Peyer's patch (tissue), 4 donors: ENCODE data around the gene NEDD4L. TPM values are rescaled to one million over a fixed set of nuclear protein-coding genes. Genes with fewer than 3 reads are reported as not detected.
A peak's percentile ranks its signal among the peaks of the same experiment; 100 is the strongest.

Source experiments
- DNase-seq, 3 donors: peaks; one replicate each; pipeline ENCODE4 v3.0.0-alpha.2; 2017 to 2019
- H3K27ac ChIP-seq, 4 donors: fragments of 200-600 bp; sonication (generic); one replicate each; pipeline ENCODE4 v1.5.1; 2016 to 2019
- H3K27me3 ChIP-seq, 2 donors: fragments of 200-600 bp; sonication (generic); one replicate each; pipeline ENCODE4 v1.5.1; 2019
- H3K36me3 ChIP-seq, 3 donors: fragments of 200-600 bp; sonication (generic); one replicate each; pipeline ENCODE4 v1.5.1; 2016 to 2019
- H3K4me1 ChIP-seq, 4 donors: fragments of 200-600 bp; sonication (generic); one replicate each; pipeline ENCODE4 v1.5.1; 2016 to 2019
- H3K4me3 ChIP-seq, 4 donors: fragments of 200-600 bp; sonication (generic); 1 replicate in 3 of 4; 2 replicates in 1 of 4; pipeline ENCODE4 v1.5.1; 2016 to 2019; ENCODE audit warnings: mild to moderate bottlenecking in 1 of 4
- H3K9me3 ChIP-seq, 4 donors: fragments of 200-600 bp; sonication (generic); one replicate each; pipeline ENCODE4 v1.5.1; 2016 to 2019; ENCODE audit warnings: mild to moderate bottlenecking in 1 of 4
- CTCF ChIP-seq, 6 experiments: fragments of 450-650 bp in 4 of 6; fragments of 200-600 bp in 2 of 6; sonication (generic) in 1 of 6; IDR thresholded peaks; one replicate each; pipeline ENCODE4 v1.5.1; 2017 to 2019; ENCODE audit warnings: antibody characterized with exemption in 6 of 6, mild to moderate bottlenecking in 3 of 6, moderate library complexity in 1 of 6
- POLR2A ChIP-seq, 2 donors: fragments of 450-650 bp; IDR thresholded peaks; one replicate each; pipeline ENCODE4 v1.5.1; 2017; ENCODE audit warnings: antibody characterized with exemption in 2 of 2, mild to moderate bottlenecking in 2 of 2, moderate library complexity in 2 of 2
- total RNA-seq, 4 donors: library from RNA; depleted of rRNA; stranded (reverse); fragments of >200 nt; gene quantifications; one replicate each; pipeline ENCODE4 v1.1.0, GENCODE V29; 2016

NEDD4L gene
- total RNA-seq, 4 donors from 2014 or later: 213 to 312 (median 277) TPM

GRCh38 chr18:58013241-58014211, 30.5 kb upstream of the NEDD4L start:
- H3K27ac ChIP-seq: peak overlapping the region in 2 of 4 donors; percentile 8 to 69
- no peaks in the 10 kb centered on the region for H3K9me3 ChIP-seq
- H3K36me3 ChIP-seq: no peaks in the 10 kb centered on the region
- DNase-seq: no peak
- no peak overlapping the region for H3K4me3 ChIP-seq
- H3K27me3 ChIP-seq: no peaks in the 10 kb centered on the region
- TF ChIP-seq CTCF (IDR thresholded peaks at IDR 0.05) (no peak), POLR2A (IDR thresholded peaks at IDR 0.05) (no peak)
- H3K4me1 ChIP-seq: peaks cover 0 to 24% (median 3%) of the 10 kb centered on the region in 4 donors

GRCh38 chr18:58015065-58015780, 28.8 kb upstream of the NEDD4L start:
- no peaks in the 10 kb centered on the region for H3K36me3 ChIP-seq
- H3K4me1 ChIP-seq: peaks cover 0 to 28% (median 3%) of the 10 kb centered on the region in 4 donors
- H3K27me3 ChIP-seq: no peaks in the 10 kb centered on the region
- DNase-seq: peak in 2 of 3 donors; percentile 69 to 71
- no peaks in the 10 kb centered on the region for H3K9me3 ChIP-seq
- no peak overlapping the region for H3K4me3 ChIP-seq
- TF ChIP-seq POLR2A (IDR thresholded peaks at IDR 0.05): no peak
- no peak for TF ChIP-seq CTCF (IDR thresholded peaks at IDR 0.05)
- H3K27ac ChIP-seq: no peak overlapping the region

GRCh38 chr18:58017267-58017666, 26.8 kb upstream of the NEDD4L start:
- Histone ChIP-seq H3K36me3 (no peaks in the 10 kb centered on the region), H3K27ac (no peak overlapping the region), H3K9me3 (no peaks in the 10 kb centered on the region), H3K4me1 (peaks cover 0 to 35% (median 3%) of the 10 kb centered on the region in 4 donors), H3K27me3 (no peaks in the 10 kb centered on the region), H3K4me3 (no peak overlapping the region)
- no peak for DNase-seq
- no peak for TF ChIP-seq POLR2A (IDR thresholded peaks at IDR 0.05)
- TF ChIP-seq CTCF (IDR thresholded peaks at IDR 0.05): no peak

GRCh38 chr18:58020567-58021107, 23.4 kb upstream of the NEDD4L start:
- TF ChIP-seq POLR2A (IDR thresholded peaks at IDR 0.05) (no peak), CTCF (IDR thresholded peaks at IDR 0.05) (no peak)
- Histone ChIP-seq H3K27me3 (no peaks in the 10 kb centered on the region), H3K4me3 (no peak overlapping the region), H3K9me3 (no peaks in the 10 kb centered on the region), H3K27ac (peak overlapping the region in 2 of 4 donors; percentile 22 to 28), H3K4me1 (peaks cover 0 to 23% (median 0%) of the 10 kb centered on the region in 4 donors), H3K36me3 (no peaks in the 10 kb centered on the region)
- peak in 1 of 3 donors; percentile 54 for DNase-seq

- Histone ChIP-seq H3K36me3 (no peaks in the 10 kb centered on the region), H3K4me3 (no peak overlapping the region), H3K9me3 (no peaks in the 10 kb centered on the region), H3K27me3 (no peaks in the 10 kb centered on the region), H3K27ac (no peak overlapping the region), H3K4me1 (peaks cover 0 to 22% (median 0%) of the 10 kb centered on the region in 4 donors)
- no peak for DNase-seq
- TF ChIP-seq POLR2A (IDR thresholded peaks at IDR 0.05): no peak
- no peak for TF ChIP-seq CTCF (IDR thresholded peaks at IDR 0.05)
Observed at GRCh38 chr18:58021504-58021903, 22.5 kb upstream of the NEDD4L start.
